GM12878 (cell line): ENCODE results near the gene MCF2L2. TPM values are rescaled to one million over a fixed set of nuclear protein-coding genes. Genes with fewer than 3 reads are reported as not detected.

Experiments used
- ATAC-seq: fragments of 200-7000 bp; cut with Tn5 transposase; 3 replicates; pipeline ENCODE4 v1.9.1; 2020; ENCODE audit warnings: mild to moderate bottlenecking, moderate library complexity
- BruUV-seq: library from RNA; stranded (reverse); fragments of 400-500 nt; replicated peaks from 2 replicates; lab custom pipeline; 2021; lab: Mats Ljungman, UMichigan
- CTCF ChIA-PET: fragments of 300-600 bp; sonication (Branson Sonifier 250); formaldehyde crosslinking; extraction: SDS; loops from one replicate; lab custom pipeline; 2021; ENCODE audit warnings: inconsistent platforms; lab: Yijun Ruan, JAX
- POLR2A ChIA-PET: fragments of 350-600 bp; formaldehyde crosslinking; extraction: SDS; loops from one replicate; lab custom pipeline; 2021; ENCODE audit warnings: inconsistent platforms; lab: Charles Lee
- RAD21 ChIA-PET: fragments of 300-600 bp; sonication (Branson Sonifier 250); formaldehyde crosslinking; loops from one replicate; lab custom pipeline; 2023; ENCODE audit warnings: antibody characterized with exemption; ENCODE audit not compliant: unreplicated experiment; lab: Charles Lee
- SMC1A ChIA-PET: fragments of 300-600 bp; sonication (Branson Sonifier 250); formaldehyde crosslinking; loops from one replicate; lab custom pipeline; 2023; ENCODE audit not compliant: unreplicated experiment, uncharacterized antibody; lab: Charles Lee
- DNase-seq: peaks from one replicate; pipeline ENCODE4 v3.0.0-alpha.2; 2011; ENCODE audit warnings: low read depth, low spot score
- FAIRE-seq: peaks from 3 replicates; lab custom pipeline; 2011; peaks lifted over from hg19 to GRCh38; lab: Jason Lieb, UNC
- H2AFZ ChIP-seq: 2 replicates; pipeline ENCODE4 v1.6.0; 2011; ENCODE audit warnings: low read depth, low read length, control low read depth; ENCODE audit not compliant: control insufficient read depth
- H3K27ac ChIP-seq: 2 replicates; pipeline ENCODE4 v1.5.1; 2011; ENCODE audit warnings: control low read depth; ENCODE audit not compliant: control insufficient read depth, insufficient read depth
- H3K27me3 ChIP-seq, 2 experiments: replicated peaks in 1 of 2; 2 replicates each; pipeline versions ENCODE4 v1.6.0 to v1.6.1; 2011; ENCODE audit warnings: low read length in 1 of 2; ENCODE audit not compliant: control insufficient read depth in 2 of 2, insufficient read depth in 2 of 2
- H3K36me3 ChIP-seq, 2 experiments: 2 replicates each; pipeline ENCODE4 v1.5.1; 2011; ENCODE audit warnings: low read length in 1 of 2; ENCODE audit not compliant: control insufficient read depth in 2 of 2, insufficient read depth in 2 of 2
- H3K4me1 ChIP-seq: 2 replicates; pipeline ENCODE4 v1.6.1; 2011; ENCODE audit warnings: mild to moderate bottlenecking, low read length, moderate library complexity, mixed read lengths; ENCODE audit not compliant: control insufficient read depth, insufficient read depth
- H3K4me2 ChIP-seq: 2 replicates; pipeline ENCODE4 v1.6.0; 2011; ENCODE audit warnings: control low read depth; ENCODE audit not compliant: control insufficient read depth, insufficient read depth
- H3K4me3 ChIP-seq: fragments of 200-600 bp; sonication (generic); 2 replicates; pipeline ENCODE4 v1.5.1; 2016
- H3K79me2 ChIP-seq: 2 replicates; pipeline ENCODE4 v1.6.0; 2011; ENCODE audit warnings: low read length; ENCODE audit not compliant: control insufficient read depth, insufficient read depth
- H3K9ac ChIP-seq: 2 replicates; pipeline ENCODE4 v1.8.0; 2011; ENCODE audit warnings: low read length, control low read depth, mixed read lengths; ENCODE audit not compliant: control insufficient read depth, insufficient read depth
- H3K9me3 ChIP-seq: replicated peaks from 3 replicates; pipeline ENCODE4 v1.5.1; 2011; ENCODE audit warnings: mild to moderate bottlenecking, low read length; ENCODE audit not compliant: control insufficient read depth, insufficient read depth
- H4K20me1 ChIP-seq: 2 replicates; pipeline ENCODE4 v1.6.0; 2011; ENCODE audit not compliant: control insufficient read depth, insufficient read depth
- BCLAF1 ChIP-seq: fragments of 450-650 bp; IDR thresholded peaks from 2 replicates; pipeline ENCODE4 v1.6.1; 2017; ENCODE audit warnings: antibody characterized with exemption, mild to moderate bottlenecking, moderate library complexity
- CBX5 ChIP-seq: sonication (generic); IDR thresholded peaks from 2 replicates; pipeline ENCODE4 v1.6.1; 2016; ENCODE audit warnings: low read depth, moderate library complexity, mild to moderate bottlenecking, inconsistent platforms
- CHD4 ChIP-seq: fragments of 200-600 bp; sonication (generic); IDR thresholded peaks from 2 replicates; pipeline ENCODE4 v1.6.1; 2016; ENCODE audit warnings: mild to moderate bottlenecking
- MYB ChIP-seq: fragments of 150-350 bp; IDR thresholded peaks from 2 replicates; pipeline ENCODE4 v1.6.1; 2014; ENCODE audit warnings: mild to moderate bottlenecking, low read depth, low read length, borderline replicate concordance
- NFIC ChIP-seq: IDR thresholded peaks from 2 replicates; pipeline ENCODE4 v1.6.1; 2012; ENCODE audit warnings: low read depth, mild to moderate bottlenecking, inconsistent platforms, low read length, moderate library complexity
- NR2C2 ChIP-seq: IDR thresholded peaks from 2 replicates; pipeline ENCODE4 v1.6.1; 2011; ENCODE audit warnings: borderline replicate concordance, low read depth; ENCODE audit not compliant: control insufficient read depth, insufficient read length
- PAX8 ChIP-seq: fragments of 450-650 bp; IDR thresholded peaks from 2 replicates; pipeline ENCODE4 v1.6.1; 2017; ENCODE audit warnings: mild to moderate bottlenecking, moderate library complexity
- POLR2A ChIP-seq: IDR thresholded peaks from 2 replicates; pipeline ENCODE4 v1.6.1; 2011; ENCODE audit warnings: low read depth, mild to moderate bottlenecking, low read length
- SIN3A ChIP-seq: IDR thresholded peaks from 2 replicates; pipeline ENCODE4 v1.6.1; 2012; ENCODE audit warnings: low read depth, low read length, improper control_type of control experiment
- TCF12 ChIP-seq: IDR thresholded peaks from 2 replicates; pipeline ENCODE4 v1.6.1; 2011; ENCODE audit warnings: low read depth, mild to moderate bottlenecking, low read length
- ZBED1 ChIP-seq: IDR thresholded peaks from 2 replicates; pipeline ENCODE4 v1.6.1; 2016; ENCODE audit warnings: borderline replicate concordance
- ZNF687 ChIP-seq: fragments of 450-650 bp; IDR thresholded peaks from 2 replicates; pipeline ENCODE4 v1.6.1; 2017; ENCODE audit warnings: mild to moderate bottlenecking, moderate library complexity
- WGBS: methylation state at CpG from one replicate; pipeline ENCODE4 v1.1.6; 2016; ENCODE audit warnings: low lambda C conversion rate; ENCODE audit not compliant: insufficient replicate concordance, insufficient coverage; ENCODE audit errors: missing lambda C conversion rate; 5-methylcytosine and 5-hydroxymethylcytosine counted together
- in situ Hi-C: fragments of 300-500 bp; cut with MboI; formaldehyde crosslinking; loops from 9 replicates; pipeline ENCODE4 v1.14.3; 2018; ENCODE audit warnings: mixed read lengths
- intact Hi-C: fragments of 100-400 bp; cut with micrococcal nuclease; formaldehyde crosslinking; loops from one replicate; pipeline ENCODE4 v1.14.2; 2022; ENCODE audit not compliant: unreplicated experiment
- polyA plus RNA-seq, 11 experiments: library from polyadenylated mRNA; depleted of rRNA in 4 of 11; unstranded in 6 of 11; stranded (reverse) in 5 of 11; fragments of >200 nt; fragmentation: Nextera tagmentation in 4 of 11; fragmentation: Illumina TruSeq in 1 of 11; extraction: Ambion mirVana in 4 of 11; extraction: Trizol in 1 of 11; gene quantifications; 1 replicate in 1 of 11; 2 replicates in 10 of 11; pipeline versions ENCODE4 v1.2.1 to v1.2.3, GENCODE V29; 2011 to 2016; ENCODE audit warnings: inconsistent platforms in 2 of 11, missing spikeins in 2 of 11, low read depth in 1 of 11
- total RNA-seq, 4 experiments: library from RNA; depleted of rRNA in 3 of 4; stranded (reverse); fragments of >200 nt in 3 of 4; fragmentation: Illumina TruSeq in 1 of 4; extraction: Trizol in 1 of 4; gene quantifications; 2 replicates each; pipeline versions ENCODE4 v1.2.1 to v1.2.3, GENCODE V29; 2013 to 2021
- TF ChIP-seq, protein P1 (sequence below): IDR thresholded peaks from 2 replicates; pipeline ENCODE4 v1.6.1; 2012; ENCODE audit warnings: low read depth, low read length, improper control_type of control experiment
- TF ChIP-seq, protein P2 (sequence below): fragments of 450-650 bp; IDR thresholded peaks from 2 replicates; pipeline ENCODE4 v1.6.1; 2016; ENCODE audit warnings: mild to moderate bottlenecking

The MCF2L2 gene
- total and polyA plus RNA-seq, 10 of the 15 experiments (the other 5 are each of a cell fraction or from before 2014, with no cell fraction given) = 0.37 to 2.8 (median 1.4) TPM

- ChIA-PET CTCF (interaction anchor here (0.7 to 0.9 kb wide), 2 partner anchors 7 to 250 kb away, joined by 3 read pairs; no protein-coding TSS in a partner anchor), SMC1A (interaction anchor here (0.8 to 2.2 kb wide), 3 partner anchors 10 to 161 kb away, joined by 4 to 7 read pairs (median 4); no protein-coding TSS in a partner anchor), RAD21 (no interaction called here), POLR2A (no interaction called here)
- Histone ChIP-seq H3K27me3 (no peaks in the 10 kb centered on the region), H3K36me3 (peaks cover 0 to 11% of the 10 kb centered on the region in 2 experiments; a peak in 3 of 4 replicates), H4K20me1 (no peaks in the 10 kb centered on the region), H3K9ac (no peak overlapping the region), H2AFZ (no peak overlapping the region), H3K9me3 (no peaks in the 10 kb centered on the region; the same call in none of the 3 replicates), H3K4me3 (no peak overlapping the region), H3K4me1 (peaks cover 2% of the 10 kb centered on the region; the same call in 1 of the 2 replicates), H3K79me2 (no peaks in the 10 kb centered on the region), H3K4me2 (no peak overlapping the region), H3K27ac (no peak overlapping the region)
- intact Hi-C loops = no loop called here
- no peak for ATAC-seq
- no peak for FAIRE-seq
- WGBS = 49% methylated on average over 6 of the region's 6 CpGs
- in situ Hi-C loops = no loop called here
- no peak for DNase-seq
- no TSS peak for BruUV-seq
- TF ChIP-seq NFIC (no peak), POLR2A (no peak), CHD4 (no peak), CBX5 (no peak), BCLAF1 (no peak), NR2C2 (no peak), SIN3A (no peak), TCF12 (no peak), ZBED1 (no peak), ZNF687 (no peak), MYB (no peak), PAX8 (no peak)
- TF ChIP-seq, protein P1, sequence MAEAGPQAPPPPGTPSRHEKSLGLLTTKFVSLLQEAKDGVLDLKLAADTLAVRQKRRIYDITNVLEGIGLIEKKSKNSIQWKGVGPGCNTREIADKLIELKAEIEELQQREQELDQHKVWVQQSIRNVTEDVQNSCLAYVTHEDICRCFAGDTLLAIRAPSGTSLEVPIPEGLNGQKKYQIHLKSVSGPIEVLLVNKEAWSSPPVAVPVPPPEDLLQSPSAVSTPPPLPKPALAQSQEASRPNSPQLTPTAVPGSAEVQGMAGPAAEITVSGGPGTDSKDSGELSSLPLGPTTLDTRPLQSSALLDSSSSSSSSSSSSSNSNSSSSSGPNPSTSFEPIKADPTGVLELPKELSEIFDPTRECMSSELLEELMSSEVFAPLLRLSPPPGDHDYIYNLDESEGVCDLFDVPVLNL = no peak
- TF ChIP-seq, protein P2, sequence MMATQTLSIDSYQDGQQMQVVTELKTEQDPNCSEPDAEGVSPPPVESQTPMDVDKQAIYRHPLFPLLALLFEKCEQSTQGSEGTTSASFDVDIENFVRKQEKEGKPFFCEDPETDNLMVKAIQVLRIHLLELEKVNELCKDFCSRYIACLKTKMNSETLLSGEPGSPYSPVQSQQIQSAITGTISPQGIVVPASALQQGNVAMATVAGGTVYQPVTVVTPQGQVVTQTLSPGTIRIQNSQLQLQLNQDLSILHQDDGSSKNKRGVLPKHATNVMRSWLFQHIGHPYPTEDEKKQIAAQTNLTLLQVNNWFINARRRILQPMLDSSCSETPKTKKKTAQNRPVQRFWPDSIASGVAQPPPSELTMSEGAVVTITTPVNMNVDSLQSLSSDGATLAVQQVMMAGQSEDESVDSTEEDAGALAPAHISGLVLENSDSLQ = no peak
Observed at GRCh38 chr3:183132409-183132808, 296.0 kb downstream of the MCF2L2 start.
